K562 (cell line): Measurements from ENCODE around the gene MINDY4B. TPM values are rescaled to one million over a fixed set of nuclear protein-coding genes. Genes with fewer than 3 reads are reported as not detected.
"Not testable (repeated sequence)": the region's sequence is repeated elsewhere in the genome, so short reads cannot be mapped to it uniquely, and the experiment has no call there.

Source experiments
- ATAC-seq: fragments of 200-7000 bp; cut with Tn5 transposase; 3 replicates; pipeline ENCODE4 v1.9.1; 2020; ENCODE audit warnings: moderate library complexity
- BruUV-seq: library from RNA; stranded (reverse); fragments of 400-500 nt; replicated peaks from 2 replicates; lab custom pipeline; 2021; lab: Mats Ljungman, UMichigan
- CTCF ChIA-PET: fragments of 300-600 bp; formaldehyde crosslinking; extraction: SDS; loops from one replicate; lab custom pipeline; 2021; ENCODE audit warnings: low intra/inter-chr PET ratio; lab: Yijun Ruan, JAX
- POLR2A ChIA-PET: fragments of 300-600, 350-650 bp; sonication (Branson Sonifier 250); formaldehyde crosslinking; extraction: SDS; loops from one replicate; lab custom pipeline; 2021; ENCODE audit warnings: antibody characterized with exemption, inconsistent platforms; lab: Yijun Ruan, JAX
- DNase-seq, 4 experiments: peaks; one replicate each; pipeline versions ENCODE4 v3.0.0 to v3.0.0-alpha.2; 2011 to 2018; ENCODE audit warnings: low spot score in 3 of 4, mixed read lengths in 3 of 4; ENCODE audit errors: extremely low read depth in 1 of 4
- FAIRE-seq: peaks from 2 replicates; lab custom pipeline; 2011; peaks lifted over from hg19 to GRCh38; lab: Jason Lieb, UNC
- H2AFZ ChIP-seq: 2 replicates; pipeline ENCODE4 v1.6.0; 2011; ENCODE audit warnings: low read depth, low read length, control low read depth, inconsistent platforms
- H3K27ac ChIP-seq: fragments of 200-600 bp; 3 replicates; pipeline ENCODE4 v1.8.0; 2011; ENCODE audit warnings: low read depth, mild to moderate bottlenecking, control low read depth, inconsistent platforms, low read length, moderate library complexity, mixed read lengths; ENCODE audit errors: extremely low read depth
- H3K27me3 ChIP-seq, 2 experiments: fragments of 300-600 bp in 1 of 2; 2 replicates in 1 of 2; 3 replicates in 1 of 2; pipeline versions ENCODE4 v1.6.0 to v1.8.0; 2011; ENCODE audit warnings: inconsistent platforms in 2 of 2, low read length in 2 of 2, mild to moderate bottlenecking in 1 of 2, mixed read lengths in 1 of 2, moderate library complexity in 1 of 2; ENCODE audit not compliant: control insufficient read depth in 2 of 2, insufficient read depth in 2 of 2
- H3K36me3 ChIP-seq: fragments of 300-600 bp; 3 replicates; pipeline ENCODE4 v1.8.0; 2011; ENCODE audit warnings: mild to moderate bottlenecking, low read length, inconsistent platforms; ENCODE audit not compliant: control insufficient read depth, insufficient read depth
- H3K4me1 ChIP-seq, 2 experiments: fragments of 200-600 bp in 1 of 2; replicated peaks in 1 of 2; 2 replicates in 1 of 2; 3 replicates in 1 of 2; pipeline versions ENCODE4 v1.5.1 to v1.8.0; 2011; ENCODE audit warnings: inconsistent platforms in 2 of 2, low read length in 2 of 2, mild to moderate bottlenecking in 1 of 2, mixed read lengths in 1 of 2, moderate library complexity in 1 of 2; ENCODE audit not compliant: control insufficient read depth in 2 of 2, insufficient read depth in 2 of 2
- H3K4me2 ChIP-seq: 2 replicates; pipeline ENCODE4 v1.6.1; 2011; ENCODE audit warnings: low read length, control low read depth, inconsistent platforms, mixed read lengths; ENCODE audit not compliant: insufficient read depth
- H3K4me3 ChIP-seq: fragments of 200-600 bp; sonication (generic), shearing (Covaris generic); 2 replicates; pipeline ENCODE4 v1.5.1; 2016; ENCODE audit warnings: control low read depth, inconsistent platforms
- H3K79me2 ChIP-seq: fragments of 200-600 bp; 3 replicates; pipeline ENCODE4 v1.8.0; 2011; ENCODE audit warnings: low read length, inconsistent platforms; ENCODE audit not compliant: control insufficient read depth, insufficient read depth
- H3K9ac ChIP-seq, 2 experiments: 2 replicates each; pipeline versions ENCODE4 v1.6.0 to v1.6.1; 2011; ENCODE audit warnings: low read depth in 2 of 2, low read length in 2 of 2, control low read depth in 1 of 2, inconsistent platforms in 1 of 2, mild to moderate bottlenecking in 1 of 2, mixed read lengths in 1 of 2; ENCODE audit not compliant: insufficient read depth in 1 of 2
- H3K9me1 ChIP-seq: one replicate; pipeline ENCODE4 v1.6.0; 2011; ENCODE audit warnings: inconsistent platforms, mild to moderate bottlenecking, low read length, moderate library complexity; ENCODE audit not compliant: control insufficient read depth, insufficient read depth
- H3K9me3 ChIP-seq: replicated peaks from 2 replicates; pipeline ENCODE4 v1.5.1; 2011; ENCODE audit warnings: low read depth, low read length, inconsistent platforms; ENCODE audit not compliant: control insufficient read depth, insufficient read depth
- H4K20me1 ChIP-seq: replicated peaks from 2 replicates; pipeline ENCODE4 v1.6.1; 2011; ENCODE audit warnings: low read length, inconsistent platforms, mixed read lengths; ENCODE audit not compliant: control insufficient read depth, insufficient read depth
- ARID2 ChIP-seq: fragments of 450-650 bp; IDR thresholded peaks from 2 replicates; pipeline ENCODE4 v1.6.1; 2017; ENCODE audit warnings: antibody characterized with exemption, mild to moderate bottlenecking
- HES1 ChIP-seq: fragments of 450-650 bp; IDR thresholded peaks from 2 replicates; pipeline ENCODE4 v1.6.1; 2016; ENCODE audit warnings: low read depth, mild to moderate bottlenecking, moderate library complexity
- POLR2G ChIP-seq: fragments of 200-400 bp; formaldehyde crosslinking; IDR thresholded peaks from 2 replicates; pipeline ENCODE4 v1.6.1; 2017; ENCODE audit warnings: low read depth, mild to moderate bottlenecking, antibody characterized with exemption, low read length, moderate library complexity
- SETDB1 ChIP-seq: IDR thresholded peaks from one replicate; pipeline ENCODE4 v1.6.1; 2012; ENCODE audit warnings: low read length, control low read depth, inconsistent platforms
- ZNF395 ChIP-seq: fragments of 200-800 bp; sonication (Bioruptor generic); IDR thresholded peaks from 2 replicates; pipeline ENCODE4 v1.6.1; 2017; ENCODE audit warnings: missing genetic modification characterization, missing compliant biosample characterization
- ZSCAN29 ChIP-seq: fragments of 450-650 bp; IDR thresholded peaks from 2 replicates; pipeline ENCODE4 v1.6.1; 2017
- WGBS: fragments of 100-300 bp; shearing (Covaris generic); methylation state at CpG from one replicate; pipeline ENCODE4 v1.1.6; 2016; ENCODE audit warnings: low coverage, mixed read lengths; ENCODE audit not compliant: insufficient coverage; ENCODE audit errors: missing lambda C conversion rate; 5-methylcytosine and 5-hydroxymethylcytosine counted together
- in situ Hi-C: fragments of 300-500 bp; cut with MboI; formaldehyde crosslinking; loops from 4 replicates; pipeline ENCODE4 v1.15.0; 2018; ENCODE audit warnings: inconsistent platforms, mixed read lengths
- intact Hi-C: fragments of 100-400 bp; cut with micrococcal nuclease; formaldehyde crosslinking; loops from 2 replicates; pipeline ENCODE4 v1.14.2; 2022
- polyA plus RNA-seq, 8 experiments: library from polyadenylated mRNA; depleted of rRNA in 4 of 8; stranded (reverse) in 5 of 8; unstranded in 3 of 8; fragments of >200 nt; fragmentation: Nextera tagmentation in 2 of 8; fragmentation: Illumina TruSeq in 1 of 8; extraction: Ambion mirVana in 2 of 8; extraction: Trizol in 1 of 8; gene quantifications; 2 replicates each; pipeline versions ENCODE4 v1.2.1 to v1.2.3, GENCODE V29; 2011 to 2014; ENCODE audit warnings: inconsistent platforms in 1 of 8, missing spikeins in 1 of 8
- total RNA-seq, 7 experiments: library from RNA; depleted of rRNA in 6 of 7; stranded (reverse); fragments of >200 nt in 6 of 7; fragmentation: Illumina TruSeq in 2 of 7; extraction: Trizol in 2 of 7; gene quantifications; 2 replicates each; pipeline versions ENCODE4 v1.2.1 to v1.2.3, GENCODE V29; 2011 to 2021; ENCODE audit warnings: low replicate concordance in 1 of 7

Gene MINDY4B
- total and polyA plus RNA-seq, 9 of the 15 experiments (the other 6 are each of a cell fraction or from before 2014, with no cell fraction given), result not detected

GRCh38 chr3:150867434-150867833 lies 37.8 kb downstream of the MINDY4B start:
- TF ChIP-seq HES1 (no peak), SETDB1 (no peak), ARID2 (no peak), POLR2G (no peak), ZSCAN29 (no peak), ZNF395 (CRISPR knock-in tag) (no peak)
- in situ Hi-C loops, result loop anchor here (25.0 kb wide), 1 partner anchor 330 kb away; the partner anchor contains the start of genes EIF2A and SERP1
- no peak for FAIRE-seq

GRCh38 chr3:150863921-150864320 lies 41.3 kb downstream of the MINDY4B start:
- intact Hi-C loops, result loop anchor here (2.0 kb wide), 1 partner anchor 77 kb away; no protein-coding TSS in a partner anchor
- DNase-seq, H3K9ac ChIP-seq, FAIRE-seq, H3K4me2 ChIP-seq, H4K20me1 ChIP-seq, H3K4me3 ChIP-seq, ATAC-seq, BruUV-seq, H3K36me3 ChIP-seq, H2AFZ ChIP-seq, H3K9me1 ChIP-seq, H3K9me3 ChIP-seq, H3K27me3 ChIP-seq, H3K27ac ChIP-seq, CTCF ChIA-PET, H3K4me1 ChIP-seq, H3K79me2 ChIP-seq: not testable (repeated sequence)
- POLR2A ChIA-PET, result interaction anchor here (0.9 kb wide), 1 partner anchor 189 kb away, joined by 4 read pairs; no protein-coding TSS in a partner anchor
- in situ Hi-C loops, result loop anchor here (25.0 kb wide), 1 partner anchor 327 kb away; the partner anchor contains the start of genes EIF2A and SERP1
- whole genome bisulfite sequencing, result 0% methylated on average over 4 of the region's 5 CpGs

More at GRCh38 chr3:150867434-150867833, 37.8 kb downstream of the MINDY4B start:
- no peak overlapping the region for H2AFZ ChIP-seq
- DNase-seq (no peak), ATAC-seq (no peak)
- H3K4me3 ChIP-seq, result no peak overlapping the region
- BruUV-seq, result no TSS peak
- H4K20me1 ChIP-seq, result no peaks in the 10 kb centered on the region
- ChIA-PET CTCF (no interaction called here), POLR2A (no interaction called here)
- H3K9me1 ChIP-seq, result no peaks in the 10 kb centered on the region
- H3K9ac ChIP-seq, result no peak overlapping the region
- H3K4me2 ChIP-seq, result no peak overlapping the region
- H3K4me1 ChIP-seq, result no peaks in the 10 kb centered on the region
- no peaks in the 10 kb centered on the region for H3K9me3 ChIP-seq
- no peaks in the 10 kb centered on the region for H3K79me2 ChIP-seq
- H3K27me3 ChIP-seq, result peaks cover 0 to 14% of the 10 kb centered on the region in 2 experiments; a peak in 2 of 5 replicates
- 34% methylated on average over 3 of the region's 3 CpGs for WGBS
- no peak overlapping the region for H3K27ac ChIP-seq
- H3K36me3 ChIP-seq, result no peaks in the 10 kb centered on the region
- intact Hi-C loops, result loop anchor here (5.0 kb wide), 1 partner anchor 645 kb away; no protein-coding TSS in a partner anchor
